GM12865 (cell line): Measurements from ENCODE around the gene SLC43A3.

Experiments
- DNase-seq: peaks from one replicate; pipeline ENCODE4 v3.0.0; 2010; ENCODE audit warnings: low read depth
- H3K4me3 ChIP-seq: 2 replicates; pipeline ENCODE4 v1.5.1; 2011; ENCODE audit warnings: mild to moderate bottlenecking, low read depth, low read length, control low read depth
- TF ChIP-seq, protein P1 (sequence below): IDR thresholded peaks from 2 replicates; pipeline ENCODE4 v1.5.1; 2011; ENCODE audit warnings: low read length, control low read depth, low read depth, inconsistent platforms; ENCODE audit not compliant: insufficient read depth; ENCODE audit errors: missing control alignments

Gene SLC43A3

DNA sequence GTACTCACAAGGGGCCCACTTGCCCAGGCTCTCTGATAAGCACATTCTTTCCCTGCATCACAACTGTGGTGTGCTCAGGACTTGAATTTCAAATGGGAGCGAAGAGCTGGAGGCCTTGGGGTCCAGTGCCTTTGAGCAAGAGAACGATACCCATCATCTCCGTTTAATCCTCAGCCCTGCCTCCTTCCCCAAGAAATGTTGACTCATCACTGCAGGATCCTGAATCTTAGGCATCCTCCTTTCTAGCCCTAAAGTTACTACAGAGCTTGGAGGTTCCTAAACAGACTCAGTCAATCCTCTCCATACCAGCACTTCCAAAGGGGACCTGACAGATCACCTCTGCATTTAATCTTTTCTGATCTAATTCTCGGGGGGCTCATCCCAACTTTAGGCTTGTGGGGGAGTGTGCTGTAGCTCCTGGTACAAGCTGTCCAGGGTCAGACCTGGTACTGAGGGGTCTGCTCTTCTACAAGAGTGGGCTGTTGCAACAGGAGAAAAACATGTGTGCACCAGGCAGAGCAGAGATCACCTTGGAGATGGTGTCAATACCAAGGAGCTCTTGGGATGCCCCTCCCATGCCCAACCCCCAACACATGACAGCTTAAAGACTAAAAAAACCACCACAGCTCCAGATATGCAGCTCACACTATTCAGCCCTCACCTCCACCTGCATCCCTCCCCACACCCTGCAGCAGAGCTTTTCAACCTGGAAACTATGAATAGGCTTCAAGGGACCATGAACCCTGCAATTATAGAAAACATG is 32.5 kb downstream of the SLC43A3 start:
- TF ChIP-seq, protein P1, sequence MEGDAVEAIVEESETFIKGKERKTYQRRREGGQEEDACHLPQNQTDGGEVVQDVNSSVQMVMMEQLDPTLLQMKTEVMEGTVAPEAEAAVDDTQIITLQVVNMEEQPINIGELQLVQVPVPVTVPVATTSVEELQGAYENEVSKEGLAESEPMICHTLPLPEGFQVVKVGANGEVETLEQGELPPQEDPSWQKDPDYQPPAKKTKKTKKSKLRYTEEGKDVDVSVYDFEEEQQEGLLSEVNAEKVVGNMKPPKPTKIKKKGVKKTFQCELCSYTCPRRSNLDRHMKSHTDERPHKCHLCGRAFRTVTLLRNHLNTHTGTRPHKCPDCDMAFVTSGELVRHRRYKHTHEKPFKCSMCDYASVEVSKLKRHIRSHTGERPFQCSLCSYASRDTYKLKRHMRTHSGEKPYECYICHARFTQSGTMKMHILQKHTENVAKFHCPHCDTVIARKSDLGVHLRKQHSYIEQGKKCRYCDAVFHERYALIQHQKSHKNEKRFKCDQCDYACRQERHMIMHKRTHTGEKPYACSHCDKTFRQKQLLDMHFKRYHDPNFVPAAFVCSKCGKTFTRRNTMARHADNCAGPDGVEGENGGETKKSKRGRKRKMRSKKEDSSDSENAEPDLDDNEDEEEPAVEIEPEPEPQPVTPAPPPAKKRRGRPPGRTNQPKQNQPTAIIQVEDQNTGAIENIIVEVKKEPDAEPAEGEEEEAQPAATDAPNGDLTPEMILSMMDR, result no peak
- no peak for DNase-seq
- no peak overlapping the region for H3K4me3 ChIP-seq

DNA sequence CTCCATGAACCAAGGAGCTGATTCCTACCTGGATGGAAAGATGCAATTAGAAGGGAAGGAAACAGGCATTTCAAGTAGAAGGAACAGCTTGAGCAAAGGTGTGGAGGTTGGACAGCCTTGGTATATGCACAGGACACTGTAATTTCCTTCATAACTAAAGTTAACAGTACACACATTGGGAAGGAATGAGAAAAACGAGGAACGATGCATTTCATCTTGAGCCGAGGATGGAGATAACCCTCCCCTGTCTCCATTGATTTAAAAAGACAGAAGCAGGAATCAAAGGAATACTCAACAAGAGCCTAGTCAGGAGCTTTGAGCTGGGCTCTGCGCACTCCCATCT is 34.2 kb downstream of the SLC43A3 start:
- H3K4me3 ChIP-seq, result no peak overlapping the region
- TF ChIP-seq, protein P1, result no peak

DNA sequence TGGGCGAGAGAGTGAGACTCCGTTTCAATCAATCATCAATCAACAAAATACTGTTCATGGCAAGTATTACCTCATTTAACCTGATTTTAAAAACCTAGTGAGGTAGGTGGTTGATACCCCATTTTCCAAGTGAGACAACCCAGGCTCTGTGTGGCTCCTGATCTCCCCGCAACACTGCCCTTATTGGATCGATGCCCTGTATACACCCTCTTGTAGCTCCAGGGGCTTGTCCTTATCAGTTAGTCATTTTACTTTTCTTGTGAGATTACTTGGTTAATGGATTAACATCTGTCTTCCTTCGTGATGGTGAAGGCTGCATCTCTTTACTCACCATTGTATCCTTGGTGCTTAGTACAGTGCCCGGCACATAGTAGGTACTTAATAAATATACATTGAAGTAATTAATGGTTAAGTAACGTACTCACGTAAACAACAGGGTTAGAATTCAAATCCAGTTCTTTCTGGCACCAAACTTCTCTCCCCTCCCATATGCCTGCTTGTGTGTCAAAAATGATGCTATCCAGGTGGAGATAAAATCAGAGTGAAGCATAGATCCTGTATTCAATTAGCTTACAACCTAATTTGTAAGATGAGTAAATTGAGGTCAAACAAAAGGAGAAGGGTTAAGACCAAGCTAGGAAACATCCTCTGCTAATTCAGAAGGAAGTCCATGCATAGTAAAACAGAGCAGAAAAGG is 34.7 kb downstream of the SLC43A3 start:
- DNase-seq, result no peak
- no peak overlapping the region for H3K4me3 ChIP-seq
- TF ChIP-seq, protein P1, result no peak

More for the DNA sequence above, 34.2 kb downstream of the SLC43A3 start:
- DNase-seq, result no peak

DNA sequence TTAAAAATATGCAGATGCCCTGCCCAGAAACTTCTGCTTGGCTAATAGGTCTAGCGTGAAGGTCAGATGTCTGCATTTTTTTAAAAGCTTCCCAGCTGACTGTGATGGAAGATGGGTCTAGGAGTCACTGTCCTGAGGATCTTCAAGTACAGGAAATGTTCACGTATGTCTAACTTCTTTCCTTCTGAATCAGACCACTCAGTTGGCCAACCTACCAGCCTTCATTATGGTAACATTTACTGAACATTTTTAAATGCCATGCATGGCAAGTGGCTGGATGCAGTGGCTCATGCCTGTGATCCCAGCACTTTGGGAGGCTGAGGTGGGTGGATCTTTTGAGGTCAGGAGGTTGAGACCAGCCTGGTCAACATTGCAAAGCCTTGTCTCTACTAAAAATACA is 35.4 kb downstream of the SLC43A3 start:
- TF ChIP-seq, protein P1, result no peak
- no peak overlapping the region for H3K4me3 ChIP-seq
- no peak for DNase-seq

DNA sequence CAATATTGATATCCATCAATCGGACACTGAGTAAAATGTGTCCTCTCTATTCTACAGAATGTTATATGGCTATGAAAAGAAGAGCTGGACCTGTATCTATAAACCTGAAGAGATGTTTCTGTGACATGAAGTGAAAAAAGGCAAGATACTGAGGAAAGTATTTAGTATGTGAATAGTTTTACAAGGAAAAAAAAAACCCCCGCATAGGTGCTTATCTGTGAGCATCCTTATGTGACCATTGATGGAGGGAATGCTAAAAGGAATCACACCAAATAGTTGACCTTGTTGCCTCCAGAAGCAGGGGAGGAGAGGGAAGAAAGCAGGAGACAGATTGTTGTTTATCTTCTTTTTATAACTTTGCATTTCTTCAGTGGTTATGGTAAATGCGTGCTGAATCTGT is 35.8 kb downstream of the SLC43A3 start:
- H3K4me3 ChIP-seq, result no peak overlapping the region
- no peak for DNase-seq
- TF ChIP-seq, protein P1, result no peak

DNA sequence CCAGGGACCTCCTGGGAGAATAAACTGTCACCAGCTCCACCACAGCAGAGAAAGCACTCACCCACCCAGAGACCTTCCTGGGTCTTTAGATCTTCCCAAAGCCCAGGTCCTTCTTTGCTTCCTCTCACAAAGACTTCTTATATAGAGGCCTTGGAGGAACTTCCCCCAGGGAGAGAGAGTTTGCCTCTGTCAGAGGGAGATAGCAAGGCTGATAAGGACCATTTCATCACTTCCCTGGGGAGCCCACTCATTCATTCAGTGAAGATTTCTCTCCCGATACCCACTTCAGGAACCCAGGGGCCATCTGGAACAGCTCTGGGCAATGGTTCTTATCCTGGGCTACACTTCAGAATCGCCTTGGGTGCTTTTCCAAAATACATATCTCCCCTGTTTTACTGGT is 36.4 kb downstream of the SLC43A3 start, which contains the start of gene PRG2:
TSS of gene PRG2 (minus strand) at position 116 of the 400 bp plus-strand sequence. CDS start 706 bp downstream, outside the sequence.
- TF ChIP-seq, protein P1, result no peak
- no peak within 1 kb of the TSS for H3K4me3 ChIP-seq
- DNase-seq, result no peak
